Loucy (cell line): Measurements from ENCODE around the gene AHNAK2.

Experiments used
- H2AFZ ChIP-seq: fragments of 200-600 bp; sonication (generic); 2 replicates; pipeline ENCODE4 v1.6.0; 2016; ENCODE audit warnings: antibody characterized with exemption, mild to moderate bottlenecking, low read length, moderate library complexity
- H3F3A ChIP-seq: fragments of 200-600 bp; 2 replicates; pipeline ENCODE4 v1.6.0; 2016; ENCODE audit warnings: antibody characterized with exemption, low read depth, mild to moderate bottlenecking
- H3K27me3 ChIP-seq: fragments of 200-600 bp; sonication (generic); 2 replicates; pipeline ENCODE4 v1.6.1; 2014; ENCODE audit warnings: low read length, mild to moderate bottlenecking; ENCODE audit not compliant: insufficient read depth, poor library complexity, severe bottlenecking
- H3K36me3 ChIP-seq: fragments of 200-600 bp; sonication (generic); 2 replicates; pipeline ENCODE4 v1.6.1; 2016; ENCODE audit warnings: low read length; ENCODE audit not compliant: insufficient read depth
- H3K4me1 ChIP-seq: fragments of 200-600 bp; sonication (generic); 2 replicates; pipeline ENCODE4 v1.5.1; 2014; ENCODE audit warnings: low read length, mild to moderate bottlenecking; ENCODE audit not compliant: insufficient read depth, poor library complexity, severe bottlenecking
- H3K4me2 ChIP-seq: fragments of 200-600 bp; sonication (generic); 2 replicates; pipeline ENCODE4 v1.6.0; 2014; ENCODE audit warnings: antibody characterized with exemption, low read length, low read depth, mild to moderate bottlenecking; ENCODE audit not compliant: poor library complexity, severe bottlenecking
- H3K4me3 ChIP-seq: fragments of 200-600 bp; sonication (generic); 2 replicates; pipeline ENCODE4 v1.5.1; 2014; ENCODE audit warnings: low read length, mild to moderate bottlenecking, mixed read lengths; ENCODE audit not compliant: poor library complexity, severe bottlenecking
- H3K79me2 ChIP-seq: fragments of 200-600 bp; sonication (generic); 2 replicates; pipeline ENCODE4 v1.6.1; 2014; ENCODE audit warnings: low read length; ENCODE audit not compliant: insufficient read depth
- H3K9ac ChIP-seq: fragments of 200-600 bp; sonication (generic); 2 replicates; pipeline ENCODE4 v1.6.0; 2014; ENCODE audit warnings: mild to moderate bottlenecking, low read depth, low read length, moderate library complexity; ENCODE audit not compliant: poor library complexity, severe bottlenecking
- H3K9me2 ChIP-seq: fragments of 200-600 bp; sonication (generic); replicated peaks from 2 replicates; pipeline ENCODE4 v1.6.1; 2016; ENCODE audit warnings: low read depth, low read length, mixed read lengths
- H3K9me3 ChIP-seq: fragments of 200-600 bp; sonication (generic); 2 replicates; pipeline ENCODE4 v1.6.1; 2014; ENCODE audit warnings: mild to moderate bottlenecking, antibody characterized with exemption, low read length, low read depth; ENCODE audit not compliant: insufficient read depth
- H4K20me1 ChIP-seq: fragments of 200-600 bp; sonication (generic); 2 replicates; pipeline ENCODE4 v1.6.0; 2014; ENCODE audit warnings: antibody characterized with exemption, low read length, mild to moderate bottlenecking; ENCODE audit not compliant: insufficient read depth, poor library complexity, severe bottlenecking
- EZH2phosphoT487 ChIP-seq: fragments of 200-600 bp; IDR thresholded peaks from 2 replicates; pipeline ENCODE4 v1.6.1; 2018; ENCODE audit warnings: antibody characterized with exemption, mild to moderate bottlenecking, moderate library complexity, borderline replicate concordance
- TF ChIP-seq, protein P1 (sequence below): fragments of 200-600 bp; sonication (generic); conservative IDR thresholded peaks from 2 replicates; pipeline ENCODE4 v1.5.1; 2014; ENCODE audit warnings: mild to moderate bottlenecking, antibody characterized with exemption, low read length

Gene AHNAK2

DNA sequence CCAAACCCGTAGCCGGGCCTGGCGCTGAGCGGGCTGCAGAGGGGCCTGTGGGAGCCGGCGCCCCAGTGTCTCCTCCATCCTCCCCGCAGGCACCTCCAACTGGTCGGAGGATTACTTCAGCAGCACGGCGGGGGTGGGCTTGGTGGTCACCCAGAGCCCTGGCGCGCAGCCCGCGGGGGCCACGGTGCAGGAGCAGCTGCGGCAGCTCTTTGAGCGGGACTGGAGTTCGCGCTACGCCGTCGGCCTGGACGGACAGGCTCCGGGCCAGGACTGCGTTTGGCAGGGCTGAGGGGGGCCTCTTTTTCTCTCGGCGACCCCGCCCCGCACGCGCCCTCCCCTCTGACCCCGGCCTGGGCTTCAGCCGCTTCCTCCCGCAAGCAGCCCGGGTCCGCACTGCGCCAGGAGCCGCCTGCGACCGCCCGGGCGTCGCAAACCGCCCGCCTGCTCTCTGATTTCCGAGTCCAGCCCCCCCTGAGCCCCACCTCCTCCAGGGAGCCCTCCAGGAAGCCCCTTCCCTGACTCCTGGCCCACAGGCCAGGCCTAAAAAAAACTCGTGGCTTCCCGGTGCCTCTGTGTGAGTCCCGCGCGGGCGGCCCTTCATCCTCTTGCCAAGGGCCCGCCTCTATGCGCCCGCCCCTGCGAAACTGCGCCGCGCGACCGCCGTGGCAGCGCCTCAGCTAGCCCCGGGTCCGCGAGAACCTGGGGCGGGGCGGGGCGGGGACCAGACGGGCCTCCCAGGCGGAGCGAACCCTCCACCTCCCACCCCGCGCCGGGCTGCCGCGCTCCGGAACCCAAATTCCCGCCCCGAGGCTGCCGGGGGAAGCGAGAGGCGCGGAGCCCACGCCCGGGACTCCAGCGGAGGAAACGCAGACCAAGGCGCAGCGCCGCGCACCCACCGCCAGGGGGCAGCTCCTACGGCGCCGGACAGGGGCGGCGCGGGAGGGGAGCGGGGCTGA, 45.2 kb downstream of the AHNAK2 start:
- H3K79me2 ChIP-seq = no peaks in the 10 kb centered on the region
- peak overlapping the region; percentile 70 for H3K4me2 ChIP-seq
- H3K9me3 ChIP-seq = no peaks in the 10 kb centered on the region
- no peaks in the 10 kb centered on the region for H3K9me2 ChIP-seq
- peak overlapping the region; percentile 70 for H3K9ac ChIP-seq
- H3K36me3 ChIP-seq = no peaks in the 10 kb centered on the region
- no peaks in the 10 kb centered on the region for H4K20me1 ChIP-seq
- no peak for TF ChIP-seq EZH2phosphoT487
- TF ChIP-seq, protein P1, sequence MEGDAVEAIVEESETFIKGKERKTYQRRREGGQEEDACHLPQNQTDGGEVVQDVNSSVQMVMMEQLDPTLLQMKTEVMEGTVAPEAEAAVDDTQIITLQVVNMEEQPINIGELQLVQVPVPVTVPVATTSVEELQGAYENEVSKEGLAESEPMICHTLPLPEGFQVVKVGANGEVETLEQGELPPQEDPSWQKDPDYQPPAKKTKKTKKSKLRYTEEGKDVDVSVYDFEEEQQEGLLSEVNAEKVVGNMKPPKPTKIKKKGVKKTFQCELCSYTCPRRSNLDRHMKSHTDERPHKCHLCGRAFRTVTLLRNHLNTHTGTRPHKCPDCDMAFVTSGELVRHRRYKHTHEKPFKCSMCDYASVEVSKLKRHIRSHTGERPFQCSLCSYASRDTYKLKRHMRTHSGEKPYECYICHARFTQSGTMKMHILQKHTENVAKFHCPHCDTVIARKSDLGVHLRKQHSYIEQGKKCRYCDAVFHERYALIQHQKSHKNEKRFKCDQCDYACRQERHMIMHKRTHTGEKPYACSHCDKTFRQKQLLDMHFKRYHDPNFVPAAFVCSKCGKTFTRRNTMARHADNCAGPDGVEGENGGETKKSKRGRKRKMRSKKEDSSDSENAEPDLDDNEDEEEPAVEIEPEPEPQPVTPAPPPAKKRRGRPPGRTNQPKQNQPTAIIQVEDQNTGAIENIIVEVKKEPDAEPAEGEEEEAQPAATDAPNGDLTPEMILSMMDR = peak; percentile 44
- H3K27me3 ChIP-seq = no peaks in the 10 kb centered on the region
- peak overlapping the region; percentile 68 for H3K4me3 ChIP-seq
- no peaks in the 10 kb centered on the region for H3K4me1 ChIP-seq
- peak overlapping the region; percentile 92 for H2AFZ ChIP-seq
- no peaks in the 10 kb centered on the region for H3F3A ChIP-seq

DNA sequence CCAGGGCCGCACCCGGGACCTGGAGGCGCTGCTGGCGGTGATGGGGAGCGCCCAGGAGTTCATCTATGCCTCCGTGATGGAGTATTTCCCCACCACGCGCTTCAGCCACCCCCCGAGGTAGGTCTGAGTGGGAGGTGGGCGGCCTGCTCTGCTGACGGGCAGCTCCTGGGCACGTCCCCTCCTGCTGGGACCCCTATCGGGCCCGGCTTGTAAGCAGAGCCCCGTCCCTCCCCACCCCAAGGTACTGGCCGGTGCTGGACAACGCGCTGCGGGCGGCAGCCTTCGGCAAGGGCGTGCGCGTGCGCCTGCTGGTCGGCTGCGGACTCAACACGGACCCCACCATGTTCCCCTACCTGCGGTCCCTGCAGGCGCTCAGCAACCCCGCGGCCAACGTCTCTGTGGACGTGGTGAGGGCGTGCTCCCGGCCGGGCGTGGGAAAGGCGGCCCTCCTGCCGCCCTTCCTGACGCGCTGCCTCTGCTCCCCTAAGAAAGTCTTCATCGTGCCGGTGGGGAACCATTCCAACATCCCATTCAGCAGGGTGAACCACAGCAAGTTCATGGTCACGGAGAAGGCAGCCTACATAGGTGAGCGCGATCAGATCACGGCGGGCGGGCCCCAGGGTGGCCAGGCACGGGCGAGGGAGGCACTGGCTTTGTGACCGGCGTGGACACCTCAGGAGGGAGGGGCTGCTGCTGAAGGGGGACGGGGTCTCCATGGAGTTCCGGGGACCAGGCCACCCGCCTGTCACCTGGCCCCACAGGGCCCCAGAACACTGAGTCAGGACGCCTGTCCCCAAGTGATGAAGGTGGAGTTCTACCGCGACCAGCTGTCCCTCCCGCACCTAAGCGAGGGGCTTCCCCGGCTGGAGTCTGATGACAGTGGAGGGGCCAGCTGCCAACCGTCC, 46.2 kb downstream of the AHNAK2 start:
- no peak overlapping the region for H3K4me3 ChIP-seq
- no peaks in the 10 kb centered on the region for H3K27me3 ChIP-seq
- no peak overlapping the region for H3K4me2 ChIP-seq
- H3K36me3 ChIP-seq = no peaks in the 10 kb centered on the region
- TF ChIP-seq, protein P1 = no peak
- TF ChIP-seq EZH2phosphoT487 = no peak
- H3K9me2 ChIP-seq = no peaks in the 10 kb centered on the region
- H3K9ac ChIP-seq = no peak overlapping the region
- H3K79me2 ChIP-seq = no peaks in the 10 kb centered on the region
- no peaks in the 10 kb centered on the region for H3K9me3 ChIP-seq
- H3K4me1 ChIP-seq = no peaks in the 10 kb centered on the region
- no peaks in the 10 kb centered on the region for H4K20me1 ChIP-seq
- H2AFZ ChIP-seq = no peak overlapping the region
- no peaks in the 10 kb centered on the region for H3F3A ChIP-seq

DNA sequence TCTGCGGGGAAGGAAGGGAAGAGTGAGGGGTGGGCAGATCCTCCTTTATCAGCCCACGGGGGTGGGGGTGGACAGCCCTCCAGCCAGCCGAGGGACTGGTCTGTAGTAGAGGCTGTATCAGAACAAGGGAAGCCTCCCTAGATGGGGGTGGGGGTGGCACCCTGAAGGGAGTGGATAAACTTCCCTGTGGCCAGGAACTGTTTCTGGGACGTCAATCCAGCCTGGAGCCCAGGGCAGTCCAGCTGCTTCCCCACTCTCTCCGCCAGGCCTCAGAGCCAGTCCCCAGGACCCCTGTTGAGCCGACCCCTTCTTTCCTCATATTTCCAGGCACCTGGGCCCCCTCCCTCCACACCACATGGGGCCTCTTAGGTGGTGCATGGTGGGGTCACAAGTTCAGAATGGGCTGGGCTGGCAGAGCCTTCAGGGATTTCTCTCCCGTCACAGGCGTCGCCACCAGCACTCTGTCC, 46.8 kb downstream of the AHNAK2 start:
- TF ChIP-seq, protein P1 = no peak
- no peak for TF ChIP-seq EZH2phosphoT487
- no peaks in the 10 kb centered on the region for H3K9me2 ChIP-seq
- no peaks in the 10 kb centered on the region for H3K9me3 ChIP-seq
- H3K4me1 ChIP-seq = no peaks in the 10 kb centered on the region
- no peak overlapping the region for H3K9ac ChIP-seq
- no peaks in the 10 kb centered on the region for H3K79me2 ChIP-seq
- no peaks in the 10 kb centered on the region for H3F3A ChIP-seq
- no peaks in the 10 kb centered on the region for H3K36me3 ChIP-seq
- no peak overlapping the region for H2AFZ ChIP-seq
- no peaks in the 10 kb centered on the region for H3K27me3 ChIP-seq
- no peaks in the 10 kb centered on the region for H4K20me1 ChIP-seq
- H3K4me2 ChIP-seq = no peak overlapping the region
- H3K4me3 ChIP-seq = no peak overlapping the region
